ENCODE data around the gene TMEM117.

Gene TMEM117

DNA sequence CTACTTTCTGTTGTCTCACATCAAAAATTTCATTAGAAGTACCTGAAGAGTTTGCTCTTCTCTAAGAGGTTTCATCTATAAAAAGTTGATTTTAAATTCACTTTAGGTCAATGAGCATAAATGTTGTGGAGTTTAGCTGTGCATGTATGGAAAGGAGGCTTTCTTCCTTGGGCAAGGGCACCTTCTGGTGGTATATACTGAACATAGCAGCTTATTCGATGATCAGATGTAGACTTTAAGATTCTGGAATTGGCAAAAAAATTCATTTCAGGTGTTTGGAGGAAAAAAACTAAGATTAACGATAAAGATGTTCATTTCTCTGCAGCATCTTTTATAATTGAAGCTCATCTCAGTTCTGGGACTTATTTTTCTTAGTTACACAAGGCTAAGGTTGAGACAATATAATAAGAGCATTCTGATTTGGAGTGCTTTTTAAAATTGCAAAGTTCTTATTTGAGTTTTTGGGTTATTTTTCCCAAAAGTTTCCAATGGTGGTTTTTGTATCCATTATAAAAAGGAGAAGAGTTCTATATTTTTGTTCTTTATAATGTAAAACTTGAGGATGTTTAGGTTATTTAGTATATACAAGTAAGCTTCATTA, 46.8 kb downstream of the TMEM117 start:
- H3K9me3 Mint-ChIP-seq = no peaks in the 10 kb centered on the region
- DNase-seq = peak; percentile 19 to 33 (median 31)
- H3K4me3 Mint-ChIP-seq = no peak overlapping the region
- no peak overlapping the region for H3K27ac Mint-ChIP-seq
- no peaks in the 10 kb centered on the region for H3K27me3 Mint-ChIP-seq
- H3K4me1 Mint-ChIP-seq (ENCODE audit: low read depth in 2 of 2) = no peaks in the 10 kb centered on the region
- ATAC-seq (replicated peaks) = peak; percentile 95
- H3K36me3 Mint-ChIP-seq (ENCODE audit: insufficient read depth) = no peaks in the 10 kb centered on the region

DNA sequence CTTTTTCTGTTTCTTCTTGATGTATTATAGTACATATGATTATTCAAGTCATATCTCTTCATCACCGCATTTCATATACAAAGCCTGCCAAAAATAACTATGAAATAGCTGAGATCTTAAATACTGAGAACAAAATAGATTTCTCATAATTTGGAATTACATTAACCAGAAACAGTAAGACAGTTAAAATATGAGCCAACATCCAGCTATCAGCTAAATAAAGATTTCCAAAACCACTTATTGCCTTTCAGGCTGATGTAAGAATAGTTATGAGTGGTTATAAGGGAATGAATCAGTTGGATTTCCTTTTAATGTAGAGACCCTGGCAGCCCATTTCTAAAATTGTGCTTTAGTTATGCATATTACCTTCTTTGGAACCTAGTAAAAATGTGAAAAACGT, 47.4 kb downstream of the TMEM117 start:
- Mint-ChIP-seq H3K36me3 (ENCODE audit: insufficient read depth) (no peaks in the 10 kb centered on the region), H3K27ac (no peak overlapping the region), H3K9me3 (no peaks in the 10 kb centered on the region), H3K4me3 (no peak overlapping the region), H3K4me1 (ENCODE audit: low read depth in 2 of 2) (no peaks in the 10 kb centered on the region), H3K27me3 (no peaks in the 10 kb centered on the region)
- ATAC-seq (replicated peaks) (no peak), DNase-seq (no peak)

DNA sequence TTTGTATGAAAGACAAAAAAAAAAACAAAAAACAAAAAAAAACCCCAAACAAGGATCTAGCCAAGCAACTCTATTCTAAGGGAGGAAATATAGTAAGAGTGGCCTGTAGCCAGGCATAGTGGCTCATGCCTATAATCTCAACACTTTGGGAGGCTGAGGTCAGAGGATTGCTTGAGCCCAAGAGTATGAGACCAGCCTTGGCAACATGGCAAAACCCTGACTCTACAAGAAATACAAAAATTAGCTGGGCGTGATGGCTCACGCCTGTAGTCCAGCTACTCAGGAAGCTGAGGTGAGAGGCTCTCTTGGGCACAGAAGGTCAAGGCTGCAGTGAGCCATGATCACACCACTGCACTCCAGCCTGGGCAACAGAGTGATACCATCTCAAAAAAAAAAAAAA, 47.9 kb downstream of the TMEM117 start:
- H3K4me3 Mint-ChIP-seq = no peak overlapping the region
- no peaks in the 10 kb centered on the region for H3K4me1 Mint-ChIP-seq (ENCODE audit: low read depth in 2 of 2)
- no peaks in the 10 kb centered on the region for H3K9me3 Mint-ChIP-seq
- no peaks in the 10 kb centered on the region for H3K27me3 Mint-ChIP-seq
- H3K27ac Mint-ChIP-seq = no peak overlapping the region
- no peaks in the 10 kb centered on the region for H3K36me3 Mint-ChIP-seq (ENCODE audit: insufficient read depth)
- no peak for DNase-seq
- ATAC-seq (replicated peaks) = no peak

DNA sequence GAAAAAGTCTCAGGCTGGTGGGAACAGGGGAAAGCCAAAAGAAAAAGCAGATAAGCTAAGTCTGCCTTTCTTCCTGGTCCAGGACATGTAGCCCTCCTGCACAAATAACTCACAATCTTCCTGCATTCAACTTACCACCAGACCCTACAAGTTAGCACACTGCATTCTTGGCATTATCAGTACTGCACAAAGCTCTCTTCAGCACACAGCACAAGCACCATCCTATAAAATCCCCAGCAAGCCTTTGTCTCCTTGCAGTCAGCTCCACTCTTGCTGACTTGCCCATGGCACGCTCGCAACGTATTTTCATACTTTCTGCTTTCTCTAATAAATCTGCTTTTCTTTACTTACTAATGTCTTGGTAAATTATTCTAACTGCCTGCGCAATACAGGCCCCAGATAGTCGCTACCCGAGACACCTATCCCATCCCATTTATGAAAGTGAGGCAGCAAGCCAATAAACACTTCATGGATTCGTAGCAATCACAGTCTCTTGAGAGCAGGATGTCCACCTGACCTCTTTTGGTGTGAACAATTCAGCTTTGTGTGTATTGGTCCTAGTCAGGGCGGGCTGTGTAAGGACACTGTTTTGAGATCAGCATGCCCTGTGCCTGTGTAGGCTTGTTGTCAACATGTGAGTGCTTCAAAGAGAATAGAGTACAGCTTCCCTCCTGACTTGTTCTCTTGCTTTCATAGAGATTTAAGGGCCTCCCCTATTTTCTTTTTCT, 49.0 kb downstream of the TMEM117 start:
- H3K4me1 Mint-ChIP-seq (ENCODE audit: low read depth in 2 of 2) = no peaks in the 10 kb centered on the region
- no peak overlapping the region for H3K4me3 Mint-ChIP-seq
- H3K36me3 Mint-ChIP-seq (ENCODE audit: insufficient read depth) = no peaks in the 10 kb centered on the region
- H3K27me3 Mint-ChIP-seq = no peaks in the 10 kb centered on the region
- H3K9me3 Mint-ChIP-seq = no peaks in the 10 kb centered on the region
- H3K27ac Mint-ChIP-seq = no peak overlapping the region
- no peak for DNase-seq
- no peak for ATAC-seq (replicated peaks)

DNA sequence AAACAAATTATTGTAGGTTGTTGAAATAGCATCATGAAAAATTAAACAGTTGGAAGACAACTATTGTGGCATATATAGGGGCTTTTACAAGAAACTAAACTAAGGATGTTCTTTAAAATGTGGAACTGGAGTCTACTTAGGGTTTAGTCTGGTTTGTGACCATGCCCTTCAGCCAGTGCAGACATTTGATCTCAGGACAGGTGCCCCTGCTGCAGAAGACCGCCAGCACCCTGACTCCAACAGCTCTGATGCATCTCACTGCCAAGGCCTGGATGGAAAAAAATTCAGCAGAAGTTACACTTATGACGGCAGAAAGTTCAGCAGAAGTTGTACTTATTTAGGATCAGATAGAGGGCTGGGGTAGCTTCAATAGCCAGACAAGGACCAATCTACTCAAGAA, 51.5 kb downstream of the TMEM117 start:
- no peaks in the 10 kb centered on the region for H3K4me1 Mint-ChIP-seq (ENCODE audit: low read depth in 2 of 2)
- ATAC-seq (replicated peaks) (no peak), DNase-seq (no peak)
- no peak overlapping the region for H3K27ac Mint-ChIP-seq
- no peaks in the 10 kb centered on the region for H3K27me3 Mint-ChIP-seq
- H3K9me3 Mint-ChIP-seq = no peaks in the 10 kb centered on the region
- H3K4me3 Mint-ChIP-seq = no peak overlapping the region
- H3K36me3 Mint-ChIP-seq (ENCODE audit: insufficient read depth) = no peaks in the 10 kb centered on the region

DNA sequence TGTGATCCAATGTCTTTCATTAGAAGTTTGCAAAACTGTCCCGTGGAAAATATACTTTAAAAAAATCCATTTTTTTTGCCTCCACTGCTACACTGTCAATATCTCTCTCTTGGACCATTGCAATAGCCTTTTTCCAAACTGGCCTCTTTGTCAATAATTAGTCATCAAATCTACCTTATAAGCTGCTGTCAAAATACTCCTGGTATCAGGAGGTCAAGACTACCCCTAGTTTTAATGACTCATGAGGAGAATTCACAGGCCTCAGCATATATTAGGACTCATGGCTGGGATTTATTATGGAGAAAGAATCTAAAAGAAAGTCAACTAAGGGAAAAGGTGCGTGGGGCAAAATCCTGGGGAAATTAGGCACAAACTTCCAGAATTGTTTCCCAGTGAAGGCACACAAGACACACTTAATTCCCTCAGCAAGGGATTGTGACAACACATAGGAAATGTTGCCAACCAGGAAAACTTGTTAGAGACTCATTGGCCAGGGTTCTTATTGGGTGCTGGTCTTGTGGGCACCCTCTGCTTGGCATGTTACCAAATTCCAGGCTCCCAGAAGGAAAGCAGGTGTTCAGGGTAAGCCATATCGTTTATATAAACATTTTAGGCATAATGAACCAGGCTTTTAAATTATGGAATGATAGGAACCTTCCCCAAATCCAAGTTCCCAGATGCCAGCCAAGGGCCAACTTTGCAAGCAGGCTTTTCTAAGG, 56.1 kb downstream of the TMEM117 start:
- H3K4me3 Mint-ChIP-seq = no peak overlapping the region
- no peaks in the 10 kb centered on the region for H3K36me3 Mint-ChIP-seq (ENCODE audit: insufficient read depth)
- no peak for DNase-seq
- H3K9me3 Mint-ChIP-seq = no peaks in the 10 kb centered on the region
- H3K27me3 Mint-ChIP-seq = no peaks in the 10 kb centered on the region
- no peak overlapping the region for H3K27ac Mint-ChIP-seq
- no peak for ATAC-seq (replicated peaks)
- no peaks in the 10 kb centered on the region for H3K4me1 Mint-ChIP-seq (ENCODE audit: low read depth in 2 of 2)

DNA sequence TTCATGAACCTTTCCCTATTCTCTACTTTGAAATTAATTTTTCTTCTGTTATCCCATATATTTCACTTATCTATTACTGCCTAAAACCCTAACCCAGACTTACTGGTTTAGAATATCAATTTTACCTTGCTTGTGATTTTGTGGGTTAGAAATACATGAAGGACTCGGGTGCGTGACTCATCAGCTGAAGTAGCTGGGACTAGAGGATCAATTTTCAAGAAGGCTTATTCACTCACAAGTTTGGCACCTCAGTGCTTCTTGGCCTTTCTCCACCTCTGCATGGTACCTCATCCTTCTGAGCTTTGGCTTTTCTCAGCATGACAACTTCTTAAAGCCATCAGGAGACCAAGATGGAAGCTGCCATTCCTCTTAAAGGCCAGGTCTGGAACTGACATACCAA, 57.8 kb downstream of the TMEM117 start:
- DNase-seq = no peak

DNA sequence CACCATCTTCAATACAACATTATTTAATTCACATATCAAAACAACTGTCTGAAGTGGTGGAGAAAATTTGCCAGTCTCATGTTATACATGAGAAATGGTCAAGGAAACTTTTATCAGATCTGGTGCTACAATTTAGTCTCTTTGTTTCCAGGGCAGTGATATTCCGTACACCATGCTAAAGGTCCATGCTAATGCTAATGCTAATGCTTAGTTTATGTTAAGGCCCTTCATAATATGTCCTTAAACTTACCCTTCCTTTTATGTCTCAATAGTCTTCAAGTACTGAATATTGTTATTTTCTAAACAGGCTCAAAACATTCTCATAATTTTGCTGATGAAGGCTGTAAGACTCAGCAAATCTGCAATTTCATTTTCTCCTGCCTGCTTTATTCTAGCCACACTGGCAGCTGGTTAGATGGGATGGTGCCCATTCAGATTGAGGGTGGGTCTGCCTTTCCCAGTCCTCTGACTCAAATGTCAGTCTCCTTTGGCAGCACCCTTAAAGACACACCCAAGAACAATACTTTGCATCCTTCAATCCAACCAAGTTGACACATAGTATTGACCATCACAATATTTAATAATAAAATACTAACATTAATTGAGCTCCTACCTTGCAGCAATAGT, 59.8 kb downstream of the TMEM117 start:
- no peak for DNase-seq
- Mint-ChIP-seq H3K36me3 (ENCODE audit: insufficient read depth) (no peaks in the 10 kb centered on the region), H3K27ac (no peak overlapping the region), H3K4me1 (ENCODE audit: low read depth in 2 of 2) (no peaks in the 10 kb centered on the region), H3K9me3 (no peaks in the 10 kb centered on the region), H3K4me3 (no peak overlapping the region), H3K27me3 (no peaks in the 10 kb centered on the region)
- ATAC-seq (replicated peaks) = no peak

More for the DNA sequence above, 57.8 kb downstream of the TMEM117 start:
- ATAC-seq (replicated peaks) = no peak
- no peaks in the 10 kb centered on the region for H3K9me3 Mint-ChIP-seq
- no peaks in the 10 kb centered on the region for H3K27me3 Mint-ChIP-seq
- H3K27ac Mint-ChIP-seq = no peak overlapping the region
- H3K4me1 Mint-ChIP-seq (ENCODE audit: low read depth in 2 of 2) = no peaks in the 10 kb centered on the region
- H3K36me3 Mint-ChIP-seq (ENCODE audit: insufficient read depth) = no peaks in the 10 kb centered on the region
- H3K4me3 Mint-ChIP-seq = no peak overlapping the region

DNA sequence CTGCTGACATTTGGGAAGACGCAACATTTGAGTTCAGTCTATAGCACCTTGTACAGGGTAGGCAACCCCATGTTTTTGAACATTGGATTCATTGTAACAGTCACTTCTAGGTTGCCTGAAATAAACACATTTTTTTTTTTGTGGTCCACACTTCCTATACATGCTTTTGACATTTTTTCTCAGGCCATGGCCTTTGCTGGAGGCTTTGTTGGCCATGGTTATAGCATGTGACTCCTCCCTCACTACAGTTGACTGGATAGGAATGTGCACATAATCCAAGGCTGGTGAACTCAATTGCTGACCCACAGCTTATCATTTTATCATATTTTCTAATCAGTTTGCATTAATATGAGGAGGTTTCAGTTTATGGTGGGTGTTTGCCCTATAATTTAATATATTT, 60.6 kb downstream of the TMEM117 start:
- Mint-ChIP-seq H3K4me3 (no peak overlapping the region), H3K4me1 (ENCODE audit: low read depth in 2 of 2) (no peaks in the 10 kb centered on the region), H3K36me3 (ENCODE audit: insufficient read depth) (no peaks in the 10 kb centered on the region), H3K9me3 (no peaks in the 10 kb centered on the region), H3K27ac (no peak overlapping the region), H3K27me3 (no peaks in the 10 kb centered on the region)
- DNase-seq (no peak), ATAC-seq (replicated peaks) (no peak)

DNA sequence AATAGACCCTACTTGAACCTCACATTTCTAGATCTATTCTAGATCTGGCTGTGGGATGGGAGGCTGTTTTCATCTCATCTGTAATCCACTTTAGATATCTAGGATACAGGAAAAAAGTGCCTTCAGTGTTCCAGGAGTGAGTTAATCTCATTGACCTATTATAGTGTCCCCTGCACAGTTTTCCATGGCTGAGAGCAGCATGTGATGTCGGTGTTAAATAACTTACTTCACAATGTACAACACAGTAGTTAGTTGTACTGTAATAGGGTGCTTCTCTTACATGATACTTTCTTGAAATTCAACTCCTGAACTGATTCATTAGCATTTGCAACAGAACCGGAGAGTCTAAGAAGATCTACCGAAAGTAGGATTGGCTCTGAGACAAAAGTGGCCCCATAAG, 62.6 kb downstream of the TMEM117 start:
- Mint-ChIP-seq H3K27ac (no peak overlapping the region), H3K9me3 (no peaks in the 10 kb centered on the region), H3K27me3 (no peaks in the 10 kb centered on the region), H3K36me3 (ENCODE audit: insufficient read depth) (no peaks in the 10 kb centered on the region), H3K4me1 (ENCODE audit: low read depth in 2 of 2) (peaks cover 0 to 2% of the 10 kb centered on the region in 2 donors), H3K4me3 (no peak overlapping the region)
- ATAC-seq (replicated peaks) = no peak
- DNase-seq = no peak

DNA sequence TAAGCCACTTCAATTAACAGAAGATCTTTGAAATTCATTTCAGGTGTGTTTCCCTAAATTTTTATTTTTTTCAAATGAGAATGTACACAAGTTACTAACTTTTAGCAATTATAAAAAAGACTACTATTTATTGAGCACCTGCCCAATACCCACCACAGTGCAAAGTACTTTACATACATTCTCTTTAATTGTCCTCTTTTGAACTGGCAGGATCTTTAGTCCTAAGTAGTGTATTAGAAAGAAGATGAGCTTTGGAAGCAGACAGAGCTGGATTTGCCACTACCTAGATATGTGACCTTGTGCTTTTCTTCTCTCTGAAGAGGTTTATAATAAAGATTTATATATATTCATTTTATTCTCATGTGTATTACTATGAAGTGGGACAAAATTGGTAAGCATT, 63.7 kb downstream of the TMEM117 start:
- Mint-ChIP-seq H3K9me3 (no peaks in the 10 kb centered on the region), H3K36me3 (ENCODE audit: insufficient read depth) (no peaks in the 10 kb centered on the region), H3K4me3 (no peak overlapping the region), H3K4me1 (ENCODE audit: low read depth in 2 of 2) (peaks cover 0 to 2% of the 10 kb centered on the region in 2 donors), H3K27ac (no peak overlapping the region), H3K27me3 (no peaks in the 10 kb centered on the region)
- ATAC-seq (replicated peaks) (no peak), DNase-seq (no peak)

DNA sequence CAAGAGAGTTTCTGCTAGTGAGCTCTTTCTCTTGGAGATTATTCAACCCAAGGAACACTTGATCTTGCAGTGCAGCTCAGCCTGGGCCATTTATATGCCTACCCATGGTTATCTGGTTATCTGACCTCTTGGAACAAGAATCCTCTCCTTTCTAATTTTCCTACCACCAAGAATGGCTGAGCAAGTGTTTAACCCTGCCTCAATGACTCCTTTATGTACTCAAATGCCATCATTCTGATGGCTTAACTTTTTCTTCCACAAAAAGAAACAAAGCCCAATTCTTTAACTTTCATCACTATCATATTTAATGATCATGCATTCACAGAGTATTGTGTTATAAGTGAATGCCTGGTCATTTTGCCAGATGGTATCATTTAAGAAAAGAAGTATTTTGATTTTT, 67.8 kb downstream of the TMEM117 start:
- no peaks in the 10 kb centered on the region for H3K27me3 Mint-ChIP-seq
- H3K9me3 Mint-ChIP-seq = peaks cover 0 to 1% of the 10 kb centered on the region in 2 donors
- DNase-seq (no peak), ATAC-seq (replicated peaks) (no peak)
- no peak overlapping the region for H3K4me3 Mint-ChIP-seq
- H3K4me1 Mint-ChIP-seq (ENCODE audit: low read depth in 2 of 2) = peaks cover 0 to 2% of the 10 kb centered on the region in 2 donors
- no peak overlapping the region for H3K27ac Mint-ChIP-seq
- no peaks in the 10 kb centered on the region for H3K36me3 Mint-ChIP-seq (ENCODE audit: insufficient read depth)

DNA sequence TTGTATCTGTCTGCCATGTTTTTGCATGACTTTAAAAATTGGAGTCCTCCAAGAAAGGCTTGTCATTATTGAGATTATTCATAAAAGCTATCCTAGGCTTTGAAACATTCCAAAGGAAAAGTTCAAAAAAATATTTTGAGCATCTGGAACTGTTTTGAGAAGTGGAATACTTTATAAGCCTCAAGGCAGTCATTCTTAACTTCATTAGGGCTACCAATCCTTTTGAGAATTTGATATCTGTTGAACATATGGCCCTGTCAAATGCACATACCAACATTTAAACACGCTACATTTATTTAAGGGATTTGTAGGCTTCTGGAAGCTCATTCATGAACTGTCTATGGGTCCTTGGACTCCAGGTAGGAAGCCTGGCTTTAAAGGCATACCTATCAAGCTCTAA, 77.0 kb downstream of the TMEM117 start:
- H3K36me3 Mint-ChIP-seq (ENCODE audit: insufficient read depth) = peaks cover 4% of the 10 kb centered on the region
- no peak for DNase-seq
- peaks cover 2 to 4% of the 10 kb centered on the region in 2 donors for H3K4me1 Mint-ChIP-seq (ENCODE audit: low read depth in 2 of 2)
- ATAC-seq (replicated peaks) = no peak
- no peak overlapping the region for H3K27ac Mint-ChIP-seq
- no peak overlapping the region for H3K4me3 Mint-ChIP-seq
- H3K9me3 Mint-ChIP-seq = no peaks in the 10 kb centered on the region
- no peaks in the 10 kb centered on the region for H3K27me3 Mint-ChIP-seq

DNA sequence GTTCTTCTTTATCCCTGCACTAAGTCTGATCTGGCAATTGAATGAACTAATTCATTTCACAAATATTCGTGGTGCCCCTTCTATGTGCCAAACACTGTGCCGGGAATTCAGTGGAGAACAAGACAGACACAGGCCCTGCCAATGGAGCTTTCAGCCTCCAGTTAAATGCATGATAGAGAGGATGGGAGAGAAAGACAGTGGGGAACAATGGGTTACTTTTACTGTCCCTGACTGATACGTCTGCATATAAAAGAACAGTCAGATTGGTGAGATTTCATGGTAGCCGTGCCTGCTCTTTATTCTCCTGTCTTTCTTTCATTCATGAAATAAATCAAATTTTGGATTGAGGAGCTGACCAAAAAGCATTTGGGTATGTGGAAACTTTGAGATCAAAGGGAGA, 78.5 kb downstream of the TMEM117 start:
- Mint-ChIP-seq H3K27ac (no peak overlapping the region), H3K4me1 (ENCODE audit: low read depth in 2 of 2) (peaks cover 2 to 4% of the 10 kb centered on the region in 2 donors), H3K27me3 (no peaks in the 10 kb centered on the region), H3K36me3 (ENCODE audit: insufficient read depth) (peaks cover 4% of the 10 kb centered on the region), H3K4me3 (no peak overlapping the region), H3K9me3 (no peaks in the 10 kb centered on the region)
- ATAC-seq (replicated peaks) (no peak), DNase-seq (no peak)

All from effector memory CD8-positive, alpha-beta T cell (primary cell).